Erythroblast (primary cell): ENCODE data around the gene CD47.

ENCODE experiments used
- GATA1 ChIP-seq: IDR thresholded peaks from 2 replicates; pipeline ENCODE4 v1.6.1; 2011; ENCODE audit warnings: low read depth, mild to moderate bottlenecking, control low read depth, low read length, moderate library complexity
- POLR2A ChIP-seq: IDR thresholded peaks from 2 replicates; pipeline ENCODE4 v1.6.1; 2011; ENCODE audit warnings: mild to moderate bottlenecking, low read length

GRCh38 chr3:108124337-108125152, 33.7 kb upstream of the CD47 start:
- no peak for TF ChIP-seq POLR2A
- no peak for TF ChIP-seq GATA1
